Naive thymus-derived CD8-positive, alpha-beta T cell (primary cell): Measurements from ENCODE around the gene FRMPD2. TPM values are rescaled to one million over a fixed set of nuclear protein-coding genes. Genes with fewer than 3 reads are reported as not detected.

Source experiments
- ATAC-seq, 2 donors: fragments of 150-1000 bp; cut with Tn5 transposase in 1 of 2; sonication (Bioruptor Pico), chemical (Tn5 transposase) in 1 of 2; 1 replicate in 1 of 2; 2 replicates in 1 of 2; pipeline ENCODE4 v1.10.0; 2021; ENCODE audit warnings: mild to moderate bottlenecking in 2 of 2, moderate library complexity in 2 of 2
- POLR2A ChIA-PET: fragments of 350-600 bp; sonication (Branson Sonifier 250); formaldehyde crosslinking; loops from one replicate; lab custom pipeline; 2021; ENCODE audit warnings: antibody characterized with exemption; lab: Charles Lee
- DNase-seq, 10 donors: peaks; one replicate each; pipeline versions ENCODE4 v3.0.0 to v3.0.0-alpha.2; 2020 to 2022
- H3K27ac Mint-ChIP-seq, 10 donors: one replicate each; pipeline ENCODE4 v1.8.0; 2020 to 2022; ENCODE audit warnings: mild to moderate bottlenecking in 10 of 10, mixed read lengths in 10 of 10, moderate library complexity in 4 of 10, inconsistent platforms in 1 of 10
- H3K27me3 Mint-ChIP-seq, 5 donors: one replicate each; pipeline ENCODE4 v1.8.0; 2021 to 2022; ENCODE audit warnings: mixed read lengths in 5 of 5
- H3K36me3 Mint-ChIP-seq, 3 donors: one replicate each; pipeline ENCODE4 v1.8.0; 2020 to 2022; ENCODE audit warnings: mixed read lengths in 3 of 3, mild to moderate bottlenecking in 2 of 3, inconsistent platforms in 1 of 3
- H3K4me1 Mint-ChIP-seq, 4 donors: one replicate each; pipeline ENCODE4 v1.8.0; 2021 to 2022; ENCODE audit warnings: mixed read lengths in 4 of 4
- H3K4me3 Mint-ChIP-seq, 10 donors: one replicate each; pipeline ENCODE4 v1.8.0; 2020 to 2022; ENCODE audit warnings: mild to moderate bottlenecking in 10 of 10, mixed read lengths in 10 of 10, moderate library complexity in 6 of 10, inconsistent platforms in 1 of 10
- H3K9me3 Mint-ChIP-seq, 9 donors: one replicate each; pipeline ENCODE4 v1.8.0; 2020 to 2022; ENCODE audit warnings: mixed read lengths in 9 of 9, mild to moderate bottlenecking in 3 of 9, inconsistent platforms in 1 of 9, moderate library complexity in 1 of 9
- polyA plus RNA-seq, 3 donors: library from polyadenylated mRNA; unstranded; fragments of 300-500 nt; fragmentation: Illumina TruSeq; gene quantifications; one replicate each; pipeline ENCODE4 v1.2.3, GENCODE V29; 2021
- total RNA-seq, 8 experiments: library from RNA in 2 of 8; stranded (reverse) in 2 of 8; gene quantifications; one replicate each; pipeline ENCODE4 v1.2.3 and lab custom pipeline; 2021 to 2026

The FRMPD2 gene
- total and polyA plus RNA-seq, 5 experiments from 2014 or later, result not detected

DNA sequence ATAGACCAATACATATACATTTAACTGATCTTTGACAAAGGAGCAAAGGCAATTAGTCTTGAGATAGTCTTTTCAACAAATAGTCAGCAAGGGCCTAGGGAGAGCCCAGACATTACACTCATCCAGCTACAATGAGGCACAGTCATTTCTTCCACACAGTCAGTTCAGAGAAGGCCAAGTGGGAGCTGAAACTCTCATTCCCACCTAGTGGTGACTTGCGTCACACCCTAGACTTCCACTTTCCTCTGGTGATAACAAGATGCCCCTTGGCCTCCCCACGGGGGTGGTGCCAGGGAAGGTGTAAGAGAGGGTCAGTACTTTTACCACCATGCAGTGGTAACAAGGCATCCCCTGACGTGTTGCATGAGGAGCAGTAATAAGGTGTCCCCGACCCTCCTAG is 8.0 kb downstream of the FRMPD2 start:
- Mint-ChIP-seq H3K36me3 (no peaks in the 10 kb centered on the region), H3K27ac (no peak overlapping the region), H3K27me3 (peaks cover 0 to 11% (median 4%) of the 10 kb centered on the region in 5 donors), H3K4me3 (no peak overlapping the region), H3K9me3 (peaks cover 0 to 7% (median 0%) of the 10 kb centered on the region in 9 donors), H3K4me1 (no peaks in the 10 kb centered on the region)
- ATAC-seq (no peak), DNase-seq (no peak)
- POLR2A ChIA-PET, result no interaction called here

DNA sequence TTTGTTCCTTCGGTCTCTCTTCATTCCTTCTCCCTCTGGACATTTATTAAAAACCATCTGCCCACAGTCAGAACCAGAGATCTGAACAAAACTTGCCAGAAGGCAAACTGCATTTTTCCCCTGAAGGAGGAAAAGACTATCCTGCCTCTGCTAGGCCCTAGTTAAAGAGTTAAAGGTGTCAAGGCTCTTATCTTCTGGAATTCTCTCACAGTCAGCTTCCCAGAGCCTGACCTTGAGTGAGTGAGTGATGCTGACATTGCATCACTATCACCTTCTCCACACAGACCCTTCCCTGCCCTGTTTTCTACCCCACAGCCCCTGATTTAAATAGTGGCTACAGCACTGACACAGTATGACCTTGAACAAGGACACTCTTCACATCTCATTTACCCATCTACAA is 16.4 kb downstream of the FRMPD2 start:
- H3K4me3 Mint-ChIP-seq, result no peak overlapping the region
- ATAC-seq (no peak), DNase-seq (no peak)
- H3K27ac Mint-ChIP-seq, result no peak overlapping the region
- peaks cover 0 to 13% (median 8%) of the 10 kb centered on the region in 5 donors for H3K27me3 Mint-ChIP-seq
- peaks cover 0 to 7% (median 0%) of the 10 kb centered on the region in 3 donors for H3K36me3 Mint-ChIP-seq
- H3K4me1 Mint-ChIP-seq, result no peaks in the 10 kb centered on the region
- POLR2A ChIA-PET, result no interaction called here
- H3K9me3 Mint-ChIP-seq, result peaks cover 0 to 9% (median 0%) of the 10 kb centered on the region in 9 donors

GRCh38 chr10:48257407-48257961 is 17.0 kb downstream of the FRMPD2 start:
- DNase-seq, result no peak
- H3K4me1 Mint-ChIP-seq, result no peaks in the 10 kb centered on the region

DNA sequence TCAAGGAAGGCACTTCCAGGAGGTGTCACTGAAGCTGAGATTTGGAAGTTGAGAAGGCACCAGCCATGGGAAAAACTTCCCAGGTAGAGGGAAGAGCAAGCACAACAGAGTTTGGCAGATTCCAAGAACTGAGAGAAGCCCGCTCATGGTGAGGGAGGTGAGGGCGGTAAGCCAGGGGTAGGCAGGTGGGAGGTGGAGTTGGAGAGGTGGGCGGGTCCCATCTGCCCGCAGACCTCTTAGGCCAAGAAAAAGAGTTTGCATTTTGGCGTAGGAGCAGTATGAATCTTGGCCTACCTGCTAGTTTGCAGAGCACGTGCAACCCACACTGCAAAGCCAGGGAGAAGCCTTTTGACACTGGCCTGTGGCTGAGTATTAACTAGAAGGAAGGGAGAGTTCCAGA is 18.8 kb downstream of the FRMPD2 start:
- ATAC-seq (no peak), DNase-seq (no peak)
- Mint-ChIP-seq H3K27ac (no peak overlapping the region), H3K4me3 (no peak overlapping the region), H3K27me3 (peaks cover 0 to 13% (median 7%) of the 10 kb centered on the region in 5 donors), H3K4me1 (no peaks in the 10 kb centered on the region), H3K36me3 (peaks cover 0 to 7% (median 0%) of the 10 kb centered on the region in 3 donors), H3K9me3 (peaks cover 0 to 6% (median 0%) of the 10 kb centered on the region in 9 donors)
- POLR2A ChIA-PET, result no interaction called here

More at GRCh38 chr10:48257407-48257961, 17.0 kb downstream of the FRMPD2 start:
- H3K36me3 Mint-ChIP-seq, result peaks cover 0 to 7% (median 0%) of the 10 kb centered on the region in 3 donors
- H3K27ac Mint-ChIP-seq, result no peak overlapping the region
- ATAC-seq, result no peak
- H3K4me3 Mint-ChIP-seq, result no peak overlapping the region
- POLR2A ChIA-PET, result no interaction called here
- peaks cover 0 to 9% (median 0%) of the 10 kb centered on the region in 9 donors for H3K9me3 Mint-ChIP-seq
- peaks cover 0 to 13% (median 8%) of the 10 kb centered on the region in 5 donors for H3K27me3 Mint-ChIP-seq

GRCh38 chr10:48254750-48255512 is 19.6 kb downstream of the FRMPD2 start:
- peaks cover 0 to 13% (median 3%) of the 10 kb centered on the region in 5 donors for H3K27me3 Mint-ChIP-seq
- no peaks in the 10 kb centered on the region for H3K4me1 Mint-ChIP-seq
- DNase-seq (no peak), ATAC-seq (no peak)
- POLR2A ChIA-PET, result no interaction called here
- H3K4me3 Mint-ChIP-seq, result no peak overlapping the region
- H3K9me3 Mint-ChIP-seq, result peaks cover 0 to 5% (median 0%) of the 10 kb centered on the region in 9 donors
- no peak overlapping the region for H3K27ac Mint-ChIP-seq
- H3K36me3 Mint-ChIP-seq, result peaks cover 0 to 4% (median 0%) of the 10 kb centered on the region in 3 donors

DNA sequence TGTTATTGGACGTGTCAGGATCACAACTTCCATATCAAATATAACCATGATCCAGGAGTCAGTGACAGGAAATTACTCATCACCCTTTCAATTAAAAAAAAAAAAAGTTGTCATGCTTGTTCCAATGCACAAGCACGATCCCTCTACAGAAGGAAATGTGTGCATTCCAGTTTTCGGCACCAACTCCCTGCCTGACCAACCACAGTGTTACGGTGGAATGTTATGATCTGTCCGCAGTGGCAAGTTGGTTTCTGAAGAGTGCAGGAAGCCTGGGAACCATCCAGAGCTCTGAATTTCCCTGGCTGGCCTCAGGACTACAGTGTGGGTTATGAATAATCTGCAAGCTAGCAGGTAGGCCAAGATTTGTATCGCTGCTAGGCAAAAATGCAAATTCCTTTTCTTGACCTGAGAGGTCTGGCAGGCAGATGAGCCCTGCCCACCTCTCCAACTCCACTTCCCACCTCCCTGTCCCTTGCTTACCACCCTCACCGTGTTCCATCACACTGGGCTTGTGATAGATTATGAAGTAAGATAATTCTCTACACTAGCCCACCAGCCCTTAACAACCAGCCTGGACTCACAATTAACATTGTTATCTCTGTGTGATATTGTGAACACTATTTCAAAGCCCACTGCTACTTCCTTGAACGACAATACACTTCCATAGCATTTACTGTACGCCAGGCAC is 20.4 kb downstream of the FRMPD2 start:
- DNase-seq (no peak), ATAC-seq (no peak)
- POLR2A ChIA-PET, result no interaction called here
- no peaks in the 10 kb centered on the region for H3K4me1 Mint-ChIP-seq
- no peaks in the 10 kb centered on the region for H3K9me3 Mint-ChIP-seq
- H3K36me3 Mint-ChIP-seq, result peaks cover 0 to 4% (median 0%) of the 10 kb centered on the region in 3 donors
- no peak overlapping the region for H3K4me3 Mint-ChIP-seq
- peaks cover 0 to 13% (median 1%) of the 10 kb centered on the region in 5 donors for H3K27me3 Mint-ChIP-seq
- H3K27ac Mint-ChIP-seq, result no peak overlapping the region

- H3K4me1 Mint-ChIP-seq, result peaks cover under 1 to 10% (median 5%) of the 10 kb centered on the region in 4 donors
- DNase-seq, result no peak
- no peak for ATAC-seq
- no peak overlapping the region for H3K4me3 Mint-ChIP-seq
- H3K36me3 Mint-ChIP-seq, result no peaks in the 10 kb centered on the region
- H3K27me3 Mint-ChIP-seq, result peaks cover 0 to 5% (median 1%) of the 10 kb centered on the region in 5 donors
- POLR2A ChIA-PET, result no interaction called here
- no peaks in the 10 kb centered on the region for H3K9me3 Mint-ChIP-seq
- H3K27ac Mint-ChIP-seq, result peak overlapping the region in 1 of 10 donors; percentile 20
Measured at GRCh38 chr10:48252354-48252650, 22.2 kb downstream of the FRMPD2 start.

- H3K9me3 Mint-ChIP-seq, result no peaks in the 10 kb centered on the region
- peaks cover 0 to 5% (median 1%) of the 10 kb centered on the region in 5 donors for H3K27me3 Mint-ChIP-seq
- POLR2A ChIA-PET, result no interaction called here
- peak overlapping the region in 1 of 10 donors; percentile 40 for H3K27ac Mint-ChIP-seq
- no peaks in the 10 kb centered on the region for H3K36me3 Mint-ChIP-seq
- DNase-seq (no peak), ATAC-seq (no peak)
- no peak overlapping the region for H3K4me3 Mint-ChIP-seq
- H3K4me1 Mint-ChIP-seq, result peaks cover 2 to 10% (median 5%) of the 10 kb centered on the region in 4 donors
Measured at GRCh38 chr10:48251525-48252353, 22.8 kb downstream of the FRMPD2 start.

- H3K27ac Mint-ChIP-seq, result no peak overlapping the region
- H3K9me3 Mint-ChIP-seq, result no peaks in the 10 kb centered on the region
- peaks cover 4 to 10% (median 5%) of the 10 kb centered on the region in 4 donors for H3K4me1 Mint-ChIP-seq
- H3K4me3 Mint-ChIP-seq, result no peak overlapping the region
- no peaks in the 10 kb centered on the region for H3K36me3 Mint-ChIP-seq
- POLR2A ChIA-PET, result no interaction called here
- DNase-seq, result no peak
- ATAC-seq, result no peak
- H3K27me3 Mint-ChIP-seq, result peaks cover 0 to 5% (median 0%) of the 10 kb centered on the region in 5 donors
Measured at GRCh38 chr10:48251152-48251524, 23.4 kb downstream of the FRMPD2 start.

DNA sequence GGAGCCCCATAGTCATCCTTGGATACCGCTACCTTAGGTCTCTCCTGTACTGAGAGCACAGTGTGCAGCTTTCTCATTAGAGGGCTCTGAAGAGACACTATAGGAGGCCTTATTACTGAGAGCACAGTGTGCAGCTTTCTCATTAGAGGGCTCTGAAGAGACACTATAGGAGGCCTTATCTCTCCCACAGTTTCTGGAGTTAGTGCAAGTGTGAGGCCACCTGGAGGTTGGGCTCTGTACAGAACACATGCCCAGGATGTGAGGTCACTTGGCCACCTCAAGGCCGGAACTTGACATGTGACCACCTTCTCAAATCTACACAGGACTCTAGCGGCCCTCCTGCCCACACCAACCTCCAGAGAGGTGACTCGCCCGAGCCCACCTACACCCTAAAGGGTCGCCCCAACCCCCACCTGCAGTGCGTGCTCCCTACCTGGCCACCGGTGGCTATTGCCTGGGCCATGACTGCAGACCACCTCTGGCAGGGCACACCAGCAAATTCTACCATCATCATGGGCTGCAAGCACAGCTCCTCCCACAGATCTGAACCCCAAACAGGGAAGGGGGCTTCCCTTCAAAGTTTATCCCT is 24.6 kb downstream of the FRMPD2 start:
- H3K4me3 Mint-ChIP-seq, result no peak overlapping the region
- DNase-seq (no peak), ATAC-seq (no peak)
- peaks cover 0 to 1% (median 0%) of the 10 kb centered on the region in 5 donors for H3K27me3 Mint-ChIP-seq
- no peak overlapping the region for H3K27ac Mint-ChIP-seq
- H3K36me3 Mint-ChIP-seq, result no peaks in the 10 kb centered on the region
- no peaks in the 10 kb centered on the region for H3K9me3 Mint-ChIP-seq
- H3K4me1 Mint-ChIP-seq, result peaks cover 4 to 10% (median 5%) of the 10 kb centered on the region in 4 donors
- POLR2A ChIA-PET, result no interaction called here

DNA sequence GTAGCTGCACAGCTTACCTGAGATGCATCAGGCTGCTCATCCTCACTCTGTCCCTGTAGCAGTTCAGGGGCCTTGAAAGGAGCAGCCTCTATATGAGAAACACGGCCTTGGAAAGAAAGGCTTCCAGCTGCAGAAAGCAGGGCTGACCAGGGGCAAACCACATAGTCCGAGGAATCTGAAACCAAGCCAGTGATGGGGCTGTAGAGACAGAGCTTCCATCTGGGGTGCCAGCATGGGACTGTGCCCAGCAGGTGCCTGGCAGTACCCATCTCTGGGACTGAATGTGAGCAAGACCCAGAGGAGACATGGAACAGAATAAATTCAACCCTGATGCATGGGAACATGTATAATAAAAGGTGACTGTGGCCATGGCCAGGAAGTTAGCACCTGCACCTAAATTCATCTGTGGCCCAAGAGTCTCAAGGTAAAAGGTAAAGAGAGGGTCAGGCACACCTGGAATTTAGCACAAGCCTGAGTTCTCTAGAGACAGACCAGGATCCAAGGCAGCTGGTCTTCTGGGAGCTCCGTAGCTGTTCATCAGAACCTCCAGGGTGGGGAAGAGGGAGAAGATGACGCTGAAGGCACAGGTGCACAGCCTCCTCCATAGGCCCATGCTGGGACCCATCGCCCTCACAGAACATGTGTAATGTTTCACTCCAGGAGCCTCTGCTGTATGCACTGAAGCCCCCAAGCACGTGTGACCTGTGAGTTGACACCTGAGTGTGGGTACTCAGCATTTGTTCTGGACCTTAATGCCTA is 25.3 kb downstream of the FRMPD2 start:
- no peak overlapping the region for H3K4me3 Mint-ChIP-seq
- no peaks in the 10 kb centered on the region for H3K9me3 Mint-ChIP-seq
- H3K4me1 Mint-ChIP-seq, result peaks cover 4 to 10% (median 5%) of the 10 kb centered on the region in 4 donors
- ATAC-seq (no peak), DNase-seq (no peak)
- peaks cover 0 to 1% (median 0%) of the 10 kb centered on the region in 5 donors for H3K27me3 Mint-ChIP-seq
- no peak overlapping the region for H3K27ac Mint-ChIP-seq
- POLR2A ChIA-PET, result no interaction called here
- no peaks in the 10 kb centered on the region for H3K36me3 Mint-ChIP-seq
